H9 (cell line): ENCODE measurements around the gene SLC13A5. TPM values are rescaled to one million over a fixed set of nuclear protein-coding genes. Genes with fewer than 3 reads are reported as not detected.
"Not testable (repeated sequence)": the region's sequence is repeated elsewhere in the genome, so short reads cannot be mapped to it uniquely, and the experiment has no call there.

Experiments
- DNase-seq: peaks from one replicate; pipeline ENCODE4 v3.0.0-alpha.2; 2017
- H2AFZ ChIP-seq: one replicate; pipeline ENCODE4 v1.6.1; 2013; ENCODE audit warnings: mild to moderate bottlenecking, low read length, control low read depth, moderate library complexity
- H2AK5ac ChIP-seq: 2 replicates; pipeline ENCODE4 v1.6.1; 2013; ENCODE audit warnings: low read length, control low read depth, mixed read lengths; ENCODE audit not compliant: insufficient read length
- H2BK120ac ChIP-seq: one replicate; pipeline ENCODE4 v1.6.1; 2013; ENCODE audit warnings: low read depth, mild to moderate bottlenecking, low read length, control low read depth, inconsistent platforms; ENCODE audit not compliant: poor library complexity, severe bottlenecking
- H2BK12ac ChIP-seq: 2 replicates; pipeline ENCODE4 v1.6.1; 2013; ENCODE audit warnings: low read length, control low read depth, mixed read lengths, low read depth; ENCODE audit not compliant: insufficient read length
- H2BK15ac ChIP-seq: 2 replicates; pipeline ENCODE4 v1.6.1; 2013; ENCODE audit warnings: low read depth, low read length, control low read depth
- H2BK20ac ChIP-seq: one replicate; pipeline ENCODE4 v1.6.1; 2013; ENCODE audit warnings: low read depth, mild to moderate bottlenecking, low read length, control low read depth, inconsistent platforms; ENCODE audit not compliant: poor library complexity, severe bottlenecking
- H2BK5ac ChIP-seq: 2 replicates; pipeline ENCODE4 v1.6.1; 2013; ENCODE audit warnings: low read length, control low read depth, mixed read lengths; ENCODE audit not compliant: insufficient read length
- H3K14ac ChIP-seq: 2 replicates; pipeline ENCODE4 v1.6.1; 2013; ENCODE audit warnings: low read length, control low read depth; ENCODE audit not compliant: insufficient read depth
- H3K18ac ChIP-seq: 2 replicates; pipeline ENCODE4 v1.6.1; 2013; ENCODE audit warnings: low read depth, mild to moderate bottlenecking, mixed read lengths, low read length, control low read depth; ENCODE audit not compliant: insufficient read length
- H3K23ac ChIP-seq: 2 replicates; pipeline ENCODE4 v1.6.1; 2013; ENCODE audit warnings: low read length, control low read depth, mixed read lengths, low read depth; ENCODE audit not compliant: insufficient read length
- H3K23me2 ChIP-seq: 2 replicates; pipeline ENCODE4 v1.6.1; 2013; ENCODE audit warnings: low read depth, mild to moderate bottlenecking, mixed read lengths, low read length, control low read depth; ENCODE audit not compliant: insufficient read length, poor library complexity, severe bottlenecking
- H3K27ac ChIP-seq: 2 replicates; pipeline ENCODE4 v1.5.1; 2013; ENCODE audit warnings: low read length, control low read depth, mixed read lengths, low read depth; ENCODE audit not compliant: insufficient read length
- H3K27me3 ChIP-seq: 2 replicates; pipeline ENCODE4 v1.6.1; 2013; ENCODE audit warnings: low read length, control low read depth, inconsistent platforms; ENCODE audit not compliant: insufficient read depth
- H3K4ac ChIP-seq: 2 replicates; pipeline ENCODE4 v1.6.1; 2013; ENCODE audit warnings: low read depth, mild to moderate bottlenecking, control low read depth, inconsistent platforms, low read length, moderate library complexity
- H3K4me1 ChIP-seq: 2 replicates; pipeline ENCODE4 v1.6.1; 2013; ENCODE audit warnings: low read length, control low read depth, inconsistent platforms; ENCODE audit not compliant: insufficient read depth
- H3K4me2 ChIP-seq: 2 replicates; pipeline ENCODE4 v1.6.1; 2013; ENCODE audit warnings: low read length, control low read depth, mixed read lengths; ENCODE audit not compliant: insufficient read length, insufficient read depth
- H3K56ac ChIP-seq: 2 replicates; pipeline ENCODE4 v1.6.1; 2013; ENCODE audit warnings: low read depth, mild to moderate bottlenecking, mixed read lengths, low read length, control low read depth; ENCODE audit not compliant: insufficient read length
- H3K79me1 ChIP-seq: 2 replicates; pipeline ENCODE4 v1.6.1; 2013; ENCODE audit warnings: low read depth, mild to moderate bottlenecking, moderate library complexity, low read length, control low read depth, inconsistent platforms; ENCODE audit not compliant: insufficient read depth, poor library complexity, severe bottlenecking
- H3K79me2 ChIP-seq: 2 replicates; pipeline ENCODE4 v1.6.1; 2013; ENCODE audit warnings: low read length, control low read depth, inconsistent platforms; ENCODE audit not compliant: insufficient read depth
- H3K9ac ChIP-seq: 2 replicates; pipeline ENCODE4 v1.6.1; 2013; ENCODE audit warnings: low read length, control low read depth, mixed read lengths; ENCODE audit not compliant: insufficient read length; ENCODE audit errors: extremely low read depth
- H3K9me3 ChIP-seq: one replicate; pipeline ENCODE4 v1.6.1; 2013; ENCODE audit warnings: low read depth, low read length, inconsistent platforms; ENCODE audit not compliant: control insufficient read depth
- H3T11ph ChIP-seq: one replicate; pipeline ENCODE4 v1.6.1; 2013; ENCODE audit warnings: mild to moderate bottlenecking, low read length, control low read depth, inconsistent platforms
- H4K20me1 ChIP-seq: one replicate; pipeline ENCODE4 v1.6.1; 2013; ENCODE audit not compliant: control insufficient read depth, insufficient read length, insufficient read depth
- H4K5ac ChIP-seq: 2 replicates; pipeline ENCODE4 v1.6.1; 2013; ENCODE audit warnings: low read depth, mild to moderate bottlenecking, mixed read lengths, low read length, control low read depth; ENCODE audit not compliant: insufficient read length
- H4K8ac ChIP-seq: replicated peaks from 2 replicates; pipeline ENCODE4 v1.6.1; 2013; ENCODE audit warnings: low read length, control low read depth, mixed read lengths, low read depth; ENCODE audit not compliant: insufficient read length
- H4K91ac ChIP-seq: 2 replicates; pipeline ENCODE4 v1.6.1; 2013; ENCODE audit warnings: low read depth, mild to moderate bottlenecking, moderate library complexity, mixed read lengths, low read length, control low read depth; ENCODE audit not compliant: insufficient read length
- H3K27ac Mint-ChIP-seq, 3 experiments: 2 replicates in 2 of 3; 3 replicates in 1 of 3; pipeline ENCODE4 v1.8.0; 2020 to 2021; ENCODE audit warnings: mixed read lengths in 3 of 3, mild to moderate bottlenecking in 1 of 3, moderate library complexity in 1 of 3
- H3K27me3 Mint-ChIP-seq: 2 replicates; pipeline ENCODE4 v1.8.0; 2021; ENCODE audit warnings: low read depth, mild to moderate bottlenecking, moderate library complexity, mixed read lengths
- H3K36me3 Mint-ChIP-seq, 3 experiments: 2 replicates in 2 of 3; 3 replicates in 1 of 3; pipeline ENCODE4 v1.8.0; 2020 to 2021; ENCODE audit warnings: low read depth in 3 of 3, mixed read lengths in 3 of 3; ENCODE audit not compliant: insufficient read depth in 1 of 3
- H3K4me1 Mint-ChIP-seq, 2 experiments: 2 replicates each; pipeline ENCODE4 v1.8.0; 2020; ENCODE audit warnings: mixed read lengths in 2 of 2
- H3K4me3 Mint-ChIP-seq, 2 experiments: 2 replicates in 1 of 2; 3 replicates in 1 of 2; pipeline ENCODE4 v1.8.0; 2020 to 2021; ENCODE audit warnings: mild to moderate bottlenecking in 2 of 2, mixed read lengths in 2 of 2, moderate library complexity in 1 of 2
- H3K9me3 Mint-ChIP-seq, 2 experiments: 2 replicates in 1 of 2; 3 replicates in 1 of 2; pipeline ENCODE4 v1.8.0; 2020; ENCODE audit warnings: mild to moderate bottlenecking in 2 of 2, mixed read lengths in 2 of 2, moderate library complexity in 1 of 2
- CTCF ChIP-seq: fragments of 200-600 bp; sonication (generic); conservative IDR thresholded peaks from 3 replicates; pipeline ENCODE4 v1.8.0; 2021; ENCODE audit warnings: antibody characterized with exemption, mild to moderate bottlenecking
- whole genome bisulfite sequencing: extraction: QIAGEN DNeasy Blood & Tissue Kit; methylation state at CpG from one replicate; pipeline ENCODE4 v1.1.7; 2013; ENCODE audit warnings: missing lambda C conversion rate, low lambda C conversion rate, mixed read lengths; ENCODE audit not compliant: insufficient read length; ENCODE audit errors: extremely low coverage; 5-methylcytosine and 5-hydroxymethylcytosine counted together
- total RNA-seq: library from RNA; stranded (reverse); gene quantifications from 2 replicates; pipeline ENCODE4 v1.2.1, GENCODE V29; 2021

The SLC13A5 gene
- total RNA-seq, 1 experiment from 2014 or later, result 1.6 TPM

GRCh38 chr17:6748617-6749016 is 35.4 kb upstream of the SLC13A5 start:
- Histone ChIP-seq H3K27ac (no peak overlapping the region), H3K4me2 (no peak overlapping the region), H3K9me3 (no peaks in the 10 kb centered on the region), H3K79me2 (no peaks in the 10 kb centered on the region), H4K5ac (no peak overlapping the region), H2BK120ac (no peak overlapping the region), H4K91ac (no peak overlapping the region), H3K9ac (no peak overlapping the region), H2BK15ac (no peak overlapping the region), H2AFZ (no peak overlapping the region), H2BK5ac (no peak overlapping the region), H3K18ac (no peak overlapping the region), H3K23ac (no peak overlapping the region), H4K8ac (no peak overlapping the region), H3K56ac (no peak overlapping the region), H3T11ph (no peak overlapping the region), H3K23me2 (no peaks in the 10 kb centered on the region), H2BK12ac (no peak overlapping the region), H2AK5ac (no peak overlapping the region), H3K14ac (no peak overlapping the region), H3K79me1 (no peaks in the 10 kb centered on the region), H3K4me1 (peaks cover 9% of the 10 kb centered on the region; the same call in 1 of the 2 replicates), H3K27me3 (no peaks in the 10 kb centered on the region), H3K4ac (no peak overlapping the region), H4K20me1 (no peaks in the 10 kb centered on the region), H2BK20ac (no peak overlapping the region)
- no peak for TF ChIP-seq CTCF
- DNase-seq, result no peak
- Mint-ChIP-seq H3K4me1 (peaks cover 14% of the 10 kb centered on the region in 2 experiments), H3K4me3 (no peak overlapping the region), H3K36me3 (no peaks in the 10 kb centered on the region), H3K9me3 (peaks cover 4 to 8% of the 10 kb centered on the region in 2 experiments; a peak in 3 of 5 replicates), H3K27me3 (peaks cover 6% of the 10 kb centered on the region; the same call in 1 of the 2 replicates), H3K27ac (no peak overlapping the region)

GRCh38 chr17:6746665-6747064 is 33.5 kb upstream of the SLC13A5 start:
- not testable (repeated sequence) for H3K4me1 Mint-ChIP-seq, H2BK12ac ChIP-seq, H3K56ac ChIP-seq, H2BK120ac ChIP-seq, H3K27ac ChIP-seq, H3K79me2 ChIP-seq, H3K4ac ChIP-seq, H3T11ph ChIP-seq, H3K9ac ChIP-seq, H3K18ac ChIP-seq, H4K91ac ChIP-seq, H3K79me1 ChIP-seq, H3K36me3 Mint-ChIP-seq, H3K23ac ChIP-seq, H4K8ac ChIP-seq, H3K14ac ChIP-seq, H3K27me3 ChIP-seq, H2AFZ ChIP-seq, H3K27ac Mint-ChIP-seq, DNase-seq, H2BK15ac ChIP-seq, H3K4me2 ChIP-seq, H2AK5ac ChIP-seq, H2BK20ac ChIP-seq, H4K5ac ChIP-seq, H3K23me2 ChIP-seq, H3K9me3 ChIP-seq, H4K20me1 ChIP-seq, H3K4me1 ChIP-seq, H3K4me3 Mint-ChIP-seq, H2BK5ac ChIP-seq
- Mint-ChIP-seq H3K27me3 (peaks cover 12% of the 10 kb centered on the region; the same call in 1 of the 2 replicates), H3K9me3 (peaks cover 4 to 11% of the 10 kb centered on the region in 2 experiments; a peak in 4 of 5 replicates)
- WGBS, result no CpG with 5 or more reads among the region's 6 CpGs
